Measurements from ENCODE around the gene SGPP1. TPM values are rescaled to one million over a fixed set of nuclear protein-coding genes. Genes with fewer than 3 reads are reported as not detected.

SGPP1 gene
- total RNA-seq, 6 experiments from 2014 or later = 13.2 to 25.6 (median 20.9) TPM

GRCh38 chr14:63671987-63672386, 55.9 kb downstream of the SGPP1 start:
- Histone ChIP-seq H3K4me3 (no peak overlapping the region), H3K36me3 (no peaks in the 10 kb centered on the region), H3K27me3 (no peaks in the 10 kb centered on the region), H3K27ac (no peak overlapping the region), H3K9me3 (no peaks in the 10 kb centered on the region), H3K4me1 (peaks cover 0 to 12% (median 5%) of the 10 kb centered on the region in 4 donors)
- intact Hi-C loops (cut with DNase I) = no loop called here
- 41% methylated on average over 3 of the region's 3 CpGs for WGBS (ENCODE audit: insufficient coverage, low coverage, low lambda C conversion rate, missing lambda C conversion rate)
- TF ChIP-seq POLR2A (IDR thresholded peaks at IDR 0.05) = no peak
- TF ChIP-seq, protein P1, sequence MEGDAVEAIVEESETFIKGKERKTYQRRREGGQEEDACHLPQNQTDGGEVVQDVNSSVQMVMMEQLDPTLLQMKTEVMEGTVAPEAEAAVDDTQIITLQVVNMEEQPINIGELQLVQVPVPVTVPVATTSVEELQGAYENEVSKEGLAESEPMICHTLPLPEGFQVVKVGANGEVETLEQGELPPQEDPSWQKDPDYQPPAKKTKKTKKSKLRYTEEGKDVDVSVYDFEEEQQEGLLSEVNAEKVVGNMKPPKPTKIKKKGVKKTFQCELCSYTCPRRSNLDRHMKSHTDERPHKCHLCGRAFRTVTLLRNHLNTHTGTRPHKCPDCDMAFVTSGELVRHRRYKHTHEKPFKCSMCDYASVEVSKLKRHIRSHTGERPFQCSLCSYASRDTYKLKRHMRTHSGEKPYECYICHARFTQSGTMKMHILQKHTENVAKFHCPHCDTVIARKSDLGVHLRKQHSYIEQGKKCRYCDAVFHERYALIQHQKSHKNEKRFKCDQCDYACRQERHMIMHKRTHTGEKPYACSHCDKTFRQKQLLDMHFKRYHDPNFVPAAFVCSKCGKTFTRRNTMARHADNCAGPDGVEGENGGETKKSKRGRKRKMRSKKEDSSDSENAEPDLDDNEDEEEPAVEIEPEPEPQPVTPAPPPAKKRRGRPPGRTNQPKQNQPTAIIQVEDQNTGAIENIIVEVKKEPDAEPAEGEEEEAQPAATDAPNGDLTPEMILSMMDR (IDR thresholded peaks at IDR 0.05) = no peak
- peak; percentile 68 to 88 (median 80) for ATAC-seq
- DNase-seq = no peak

GRCh38 chr14:63670692-63671091, 57.2 kb downstream of the SGPP1 start:
- H3K4me1 ChIP-seq = peaks cover 0 to 12% (median 5%) of the 10 kb centered on the region in 4 donors
- no peaks in the 10 kb centered on the region for H3K36me3 ChIP-seq
- H3K27ac ChIP-seq = no peak overlapping the region
- H3K9me3 ChIP-seq = no peaks in the 10 kb centered on the region
- intact Hi-C loops (cut with DNase I) = no loop called here
- no peaks in the 10 kb centered on the region for H3K27me3 ChIP-seq
- no peak overlapping the region for H3K4me3 ChIP-seq
- no peak for TF ChIP-seq POLR2A (IDR thresholded peaks at IDR 0.05)
- TF ChIP-seq, protein P1 (IDR thresholded peaks at IDR 0.05) = no peak
- ATAC-seq (peak in 2 of 4 donors; percentile 45 to 49), DNase-seq (no peak)

- Histone ChIP-seq H3K27me3 (no peaks in the 10 kb centered on the region), H3K9me3 (no peaks in the 10 kb centered on the region), H3K27ac (no peak overlapping the region), H3K36me3 (peaks cover 0 to 2% (median 0%) of the 10 kb centered on the region in 4 donors), H3K4me1 (peaks cover 0 to under 1% (median 0%) of the 10 kb centered on the region in 4 donors), H3K4me3 (no peak overlapping the region)
- ATAC-seq = no peak
- intact Hi-C loops (cut with DNase I) = no loop called here
- no peak for DNase-seq
- WGBS (ENCODE audit: insufficient coverage, low coverage, low lambda C conversion rate, missing lambda C conversion rate) = 100% methylated on average over 1 of the region's 1 CpG
- TF ChIP-seq, protein P1 (IDR thresholded peaks at IDR 0.05) = no peak
- TF ChIP-seq POLR2A (IDR thresholded peaks at IDR 0.05) = no peak
These were observed 61.5 kb downstream of the SGPP1 start for GRCh38 chr14:63666335-63666734.

DNA sequence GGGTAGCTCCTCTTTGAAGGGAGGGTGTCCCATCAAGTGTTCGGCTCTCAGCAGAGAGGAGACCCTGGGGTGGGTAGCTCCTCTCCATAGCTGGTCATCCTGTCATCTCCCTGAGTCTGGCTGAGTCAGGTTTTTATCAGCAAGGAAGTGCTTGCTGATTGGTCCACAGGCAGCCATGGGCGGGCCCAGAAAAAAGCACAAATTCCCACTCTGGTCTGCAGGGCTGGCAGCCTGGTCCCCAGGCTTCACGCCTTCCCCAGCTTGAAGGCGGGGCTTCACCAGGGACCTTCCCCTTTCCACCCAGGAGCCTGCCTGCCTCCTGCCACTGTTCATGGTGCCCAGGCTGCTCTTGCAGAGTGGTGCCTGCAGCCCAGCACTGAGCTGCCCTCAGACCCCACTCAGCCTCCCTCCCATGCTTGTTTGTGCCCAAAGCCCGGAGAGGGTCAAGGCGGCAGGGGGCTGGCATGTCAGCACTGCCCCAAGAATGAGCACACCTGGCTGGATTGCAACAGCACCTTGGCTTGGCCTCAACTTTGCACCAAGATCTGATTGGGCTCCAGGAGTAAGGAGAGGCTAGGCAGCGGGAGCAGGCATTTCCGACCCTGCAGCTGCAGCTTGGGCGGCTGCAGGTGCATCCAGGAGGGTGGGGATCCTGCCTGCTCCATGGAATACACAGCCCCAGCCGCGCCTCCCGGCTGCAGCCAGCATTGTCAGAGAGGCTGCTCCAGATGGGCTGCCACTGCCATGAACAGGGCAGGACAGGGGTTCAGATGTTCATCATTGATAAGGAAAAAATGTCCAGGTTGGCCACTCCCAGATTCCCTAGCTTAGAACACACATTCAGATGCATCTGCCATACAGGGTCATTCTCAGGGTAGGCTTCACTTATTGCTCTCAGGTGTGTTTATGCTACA, 64.2 kb downstream of the SGPP1 start:
- Histone ChIP-seq H3K27ac (no peak overlapping the region), H3K4me1 (peaks cover 0 to 4% (median 2%) of the 10 kb centered on the region in 4 donors), H3K9me3 (no peaks in the 10 kb centered on the region), H3K4me3 (no peak overlapping the region), H3K36me3 (peaks cover 0 to 2% (median 0%) of the 10 kb centered on the region in 4 donors), H3K27me3 (no peaks in the 10 kb centered on the region)
- intact Hi-C loops (cut with DNase I) = no loop called here
- TF ChIP-seq, protein P1 (IDR thresholded peaks at IDR 0.05) = no peak
- TF ChIP-seq POLR2A (IDR thresholded peaks at IDR 0.05) = no peak
- DNase-seq (no peak), ATAC-seq (peak in 3 of 4 donors; percentile 27 to 49 (median 37))
- WGBS (ENCODE audit: insufficient coverage, low coverage, low lambda C conversion rate, missing lambda C conversion rate) = no CpG with 5 or more reads among the region's 12 CpGs

Data from right lobe of liver (tissue), 6 donors.